ENCODE data around the gene MAD2L1BP. TPM values are rescaled to one million over a fixed set of nuclear protein-coding genes. Genes with fewer than 3 reads are reported as not detected.
A peak's percentile ranks its signal among the peaks of the same experiment; 100 is the strongest.

The MAD2L1BP gene
- total and polyA plus RNA-seq, 8 donors = 6.5 to 18.6 (median 10.1) TPM

- DNase-seq (no peak), FAIRE-seq (no peak), ATAC-seq (no peak)
- Histone ChIP-seq H3K4me1 (peaks cover 13 to 15% (median 14%) of the 10 kb centered on the region in 3 donors), H3K27me3 (no peaks in the 10 kb centered on the region), H3K9me3 (no peaks in the 10 kb centered on the region), H3K36me3 (no peaks in the 10 kb centered on the region), H3K27ac (no peak overlapping the region), H3K4me3 (no peak overlapping the region)
- TF ChIP-seq, protein P1, sequence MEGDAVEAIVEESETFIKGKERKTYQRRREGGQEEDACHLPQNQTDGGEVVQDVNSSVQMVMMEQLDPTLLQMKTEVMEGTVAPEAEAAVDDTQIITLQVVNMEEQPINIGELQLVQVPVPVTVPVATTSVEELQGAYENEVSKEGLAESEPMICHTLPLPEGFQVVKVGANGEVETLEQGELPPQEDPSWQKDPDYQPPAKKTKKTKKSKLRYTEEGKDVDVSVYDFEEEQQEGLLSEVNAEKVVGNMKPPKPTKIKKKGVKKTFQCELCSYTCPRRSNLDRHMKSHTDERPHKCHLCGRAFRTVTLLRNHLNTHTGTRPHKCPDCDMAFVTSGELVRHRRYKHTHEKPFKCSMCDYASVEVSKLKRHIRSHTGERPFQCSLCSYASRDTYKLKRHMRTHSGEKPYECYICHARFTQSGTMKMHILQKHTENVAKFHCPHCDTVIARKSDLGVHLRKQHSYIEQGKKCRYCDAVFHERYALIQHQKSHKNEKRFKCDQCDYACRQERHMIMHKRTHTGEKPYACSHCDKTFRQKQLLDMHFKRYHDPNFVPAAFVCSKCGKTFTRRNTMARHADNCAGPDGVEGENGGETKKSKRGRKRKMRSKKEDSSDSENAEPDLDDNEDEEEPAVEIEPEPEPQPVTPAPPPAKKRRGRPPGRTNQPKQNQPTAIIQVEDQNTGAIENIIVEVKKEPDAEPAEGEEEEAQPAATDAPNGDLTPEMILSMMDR (IDR thresholded peaks at IDR 0.05) = no peak
- intact Hi-C loops (cut with DNase I) = loop anchor here in 1 of 3 donors (5.0 kb wide), 1 partner anchor 412 kb away; no protein-coding TSS in a partner anchor
- 76 to 95% methylated on average over 1 of the region's 1 CpG for WGBS, 2 donors
Measured at GRCh38 chr6:43665376-43665775, 29.7 kb downstream of the MAD2L1BP start.

DNA sequence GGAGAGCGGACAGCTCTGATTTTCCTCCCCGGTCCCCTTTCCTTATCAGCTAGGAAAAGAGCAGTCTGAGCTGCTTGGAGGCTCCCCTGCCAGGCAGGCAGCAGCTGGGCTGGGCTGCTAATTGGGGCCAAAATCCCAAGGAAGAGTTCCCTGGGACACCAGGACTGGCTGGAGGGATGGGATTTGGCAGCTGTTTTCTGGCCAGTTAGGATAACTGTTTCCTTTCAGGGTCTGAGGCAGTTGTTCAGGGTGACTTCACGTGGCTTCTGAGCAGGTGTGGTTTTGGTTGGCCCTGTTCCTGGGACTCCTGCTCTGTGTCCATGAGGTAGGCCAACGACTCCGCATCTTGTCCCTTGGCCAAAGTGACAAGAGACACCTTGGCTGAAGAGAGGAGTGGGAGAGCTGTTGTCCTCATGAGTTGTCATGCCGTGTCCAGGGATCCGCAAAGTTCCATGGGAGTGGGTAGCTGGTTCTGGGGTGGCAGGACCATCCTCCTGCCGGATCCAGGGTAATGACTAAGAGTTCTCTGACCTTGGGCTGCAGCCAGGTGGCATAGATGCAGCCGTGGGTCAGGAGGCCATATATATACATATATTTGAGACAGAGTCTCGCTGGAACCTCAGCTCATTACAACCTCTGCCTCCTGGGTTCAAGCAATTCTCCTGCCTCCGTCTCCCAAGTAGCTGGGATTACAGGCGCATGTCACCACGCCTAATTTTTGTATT, 30.7 kb downstream of the MAD2L1BP start:
- no peak for ATAC-seq
- intact Hi-C loops (cut with DNase I) = loop anchor here in 1 of 3 donors (5.0 kb wide), 1 partner anchor 411 kb away; no protein-coding TSS in a partner anchor
- H3K36me3 ChIP-seq = peaks cover 0 to under 1% (median 0%) of the 10 kb centered on the region in 3 donors
- no peaks in the 10 kb centered on the region for H3K9me3 ChIP-seq
- H3K4me1 ChIP-seq = peaks cover 13 to 15% (median 14%) of the 10 kb centered on the region in 3 donors
- H3K27me3 ChIP-seq = no peaks in the 10 kb centered on the region
- no peak for DNase-seq
- H3K27ac ChIP-seq = no peak overlapping the region
- WGBS, 2 donors = 38 to 43% methylated on average over 13 of the region's 13 CpGs
- FAIRE-seq = no peak
- TF ChIP-seq, protein P1 (IDR thresholded peaks at IDR 0.05) = no peak
- H3K4me3 ChIP-seq = no peak overlapping the region

DNA sequence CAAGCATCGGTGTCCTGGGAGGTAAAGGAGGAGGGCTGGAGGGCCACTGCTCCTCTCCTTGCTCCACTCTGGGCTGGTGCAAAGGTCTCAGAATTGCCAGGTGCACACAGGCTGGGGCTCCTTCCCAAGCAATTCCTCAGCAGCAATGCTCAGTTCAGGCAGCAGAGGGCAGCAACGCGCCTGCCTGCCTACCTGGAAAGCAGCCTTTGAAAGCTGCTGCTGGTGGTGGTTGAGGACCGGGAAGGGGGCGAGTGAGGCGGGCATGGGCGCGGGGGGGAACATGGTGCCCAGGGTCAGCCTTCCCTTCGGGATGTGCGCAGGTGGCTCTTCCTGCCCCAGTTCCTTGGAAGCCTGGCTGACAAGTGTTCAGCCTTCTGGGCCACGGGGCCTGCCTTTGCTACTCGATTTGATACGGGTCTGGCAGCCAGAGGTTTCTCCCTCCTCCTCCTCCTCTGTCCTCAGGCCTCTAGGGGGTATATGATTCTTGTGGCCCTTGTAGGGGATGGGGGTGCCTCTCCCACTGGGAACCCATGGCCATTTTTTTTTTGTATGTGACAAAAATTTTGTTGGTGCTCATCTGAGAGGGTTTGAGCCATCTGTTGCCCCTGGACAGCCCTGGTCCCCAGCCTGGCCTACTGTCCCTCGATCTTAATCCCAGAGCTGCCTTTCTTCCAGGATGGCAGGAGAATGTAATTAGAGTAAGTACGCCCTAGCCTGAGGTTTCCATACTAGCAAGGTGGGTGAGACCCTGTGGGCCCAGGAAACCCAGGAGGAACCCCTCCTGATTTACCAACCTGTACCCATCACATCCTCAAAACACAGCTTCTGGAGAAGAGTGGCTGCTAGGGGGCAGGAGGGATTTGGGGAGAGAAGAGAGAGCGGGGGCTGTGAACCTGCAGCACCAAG, 31.9 kb downstream of the MAD2L1BP start:
- Histone ChIP-seq H3K27ac (peak overlapping the region in 1 of 4 donors; percentile 63), H3K4me1 (peaks cover 14 to 21% (median 21%) of the 10 kb centered on the region in 3 donors), H3K27me3 (no peaks in the 10 kb centered on the region), H3K4me3 (peak overlapping the region in 1 of 4 donors; percentile 23), H3K36me3 (peaks cover 0 to 5% (median 0%) of the 10 kb centered on the region in 3 donors), H3K9me3 (no peaks in the 10 kb centered on the region)
- intact Hi-C loops (cut with DNase I) = loop anchor here in 1 of 3 donors (5.0 kb wide), 1 partner anchor 410 kb away; no protein-coding TSS in a partner anchor
- DNase-seq (peak; percentile 79 to 96 (median 90)), FAIRE-seq (no peak), ATAC-seq (peak; percentile 81 to 92 (median 88))
- 12 to 13% methylated on average over 16 of the region's 16 CpGs for WGBS, 2 donors
- TF ChIP-seq, protein P1 (IDR thresholded peaks at IDR 0.05) = peak; percentile 92 to 96 (median 92)

- ATAC-seq (peak; percentile 56 to 80 (median 72)), DNase-seq (peak; percentile 44 to 77 (median 62)), FAIRE-seq (no peak)
- H3K4me3 ChIP-seq = no peak overlapping the region
- WGBS, 2 donors = 17 to 22% methylated on average over 17 of the region's 17 CpGs
- H3K27ac ChIP-seq = peak overlapping the region in 1 of 4 donors; percentile 63
- no peaks in the 10 kb centered on the region for H3K9me3 ChIP-seq
- intact Hi-C loops (cut with DNase I) = loop anchor here in 1 of 3 donors (5.0 kb wide), 1 partner anchor 409 kb away; no protein-coding TSS in a partner anchor
- peaks cover 0 to 5% (median 0%) of the 10 kb centered on the region in 3 donors for H3K36me3 ChIP-seq
- peaks cover 15 to 30% (median 24%) of the 10 kb centered on the region in 3 donors for H3K4me1 ChIP-seq
- TF ChIP-seq, protein P1 (IDR thresholded peaks at IDR 0.05) = peak in 2 of 4 donors; percentile 26 to 33
- no peaks in the 10 kb centered on the region for H3K27me3 ChIP-seq
Measured at GRCh38 chr6:43668151-43669028, 32.8 kb downstream of the MAD2L1BP start.
